Measurements from ENCODE around the gene LUM.

DNA sequence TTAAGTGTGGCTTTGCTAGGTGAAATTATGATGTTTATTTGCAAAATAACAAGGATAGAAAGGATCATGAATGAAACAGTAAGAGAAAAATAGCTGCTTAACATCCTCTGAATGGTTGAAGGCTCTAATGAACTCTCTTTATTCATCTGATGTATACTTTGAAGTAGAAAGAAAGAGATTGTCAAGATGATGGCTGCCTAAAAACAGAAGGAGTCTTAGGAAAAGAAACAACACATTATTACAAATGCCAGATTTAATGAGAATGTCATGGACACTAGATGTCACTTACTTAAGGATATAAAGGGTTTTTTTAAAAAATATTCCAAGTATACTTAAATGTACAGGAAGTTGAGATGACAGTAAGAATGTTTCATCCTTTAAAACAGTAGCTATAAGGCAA, 49.7 kb upstream of the LUM start:
- no peak for TF ChIP-seq JUND (IDR thresholded peaks at IDR 0.05)
- TF ChIP-seq, protein P1, sequence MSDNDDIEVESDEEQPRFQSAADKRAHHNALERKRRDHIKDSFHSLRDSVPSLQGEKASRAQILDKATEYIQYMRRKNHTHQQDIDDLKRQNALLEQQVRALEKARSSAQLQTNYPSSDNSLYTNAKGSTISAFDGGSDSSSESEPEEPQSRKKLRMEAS (IDR thresholded peaks at IDR 0.05), result no peak
- TF ChIP-seq FOXA1 (IDR thresholded peaks at IDR 0.05), result no peak
- TF ChIP-seq, protein P2, sequence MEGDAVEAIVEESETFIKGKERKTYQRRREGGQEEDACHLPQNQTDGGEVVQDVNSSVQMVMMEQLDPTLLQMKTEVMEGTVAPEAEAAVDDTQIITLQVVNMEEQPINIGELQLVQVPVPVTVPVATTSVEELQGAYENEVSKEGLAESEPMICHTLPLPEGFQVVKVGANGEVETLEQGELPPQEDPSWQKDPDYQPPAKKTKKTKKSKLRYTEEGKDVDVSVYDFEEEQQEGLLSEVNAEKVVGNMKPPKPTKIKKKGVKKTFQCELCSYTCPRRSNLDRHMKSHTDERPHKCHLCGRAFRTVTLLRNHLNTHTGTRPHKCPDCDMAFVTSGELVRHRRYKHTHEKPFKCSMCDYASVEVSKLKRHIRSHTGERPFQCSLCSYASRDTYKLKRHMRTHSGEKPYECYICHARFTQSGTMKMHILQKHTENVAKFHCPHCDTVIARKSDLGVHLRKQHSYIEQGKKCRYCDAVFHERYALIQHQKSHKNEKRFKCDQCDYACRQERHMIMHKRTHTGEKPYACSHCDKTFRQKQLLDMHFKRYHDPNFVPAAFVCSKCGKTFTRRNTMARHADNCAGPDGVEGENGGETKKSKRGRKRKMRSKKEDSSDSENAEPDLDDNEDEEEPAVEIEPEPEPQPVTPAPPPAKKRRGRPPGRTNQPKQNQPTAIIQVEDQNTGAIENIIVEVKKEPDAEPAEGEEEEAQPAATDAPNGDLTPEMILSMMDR (IDR thresholded peaks at IDR 0.05; ENCODE audit: low read depth, low read length, missing input control), result no peak
- TF ChIP-seq GABPA (IDR thresholded peaks at IDR 0.05 in 1 of 2, conservative IDR thresholded peaks at IDR 0.05 in 1 of 2), result no peak
- TF ChIP-seq, protein P3, sequence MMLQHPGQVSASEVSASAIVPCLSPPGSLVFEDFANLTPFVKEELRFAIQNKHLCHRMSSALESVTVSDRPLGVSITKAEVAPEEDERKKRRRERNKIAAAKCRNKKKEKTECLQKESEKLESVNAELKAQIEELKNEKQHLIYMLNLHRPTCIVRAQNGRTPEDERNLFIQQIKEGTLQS (IDR thresholded peaks at IDR 0.05), result no peak
- TF ChIP-seq EGR1 (IDR thresholded peaks at IDR 0.05; ENCODE audit: low read depth in 2 of 2), result no peak
- TF ChIP-seq, protein P4, sequence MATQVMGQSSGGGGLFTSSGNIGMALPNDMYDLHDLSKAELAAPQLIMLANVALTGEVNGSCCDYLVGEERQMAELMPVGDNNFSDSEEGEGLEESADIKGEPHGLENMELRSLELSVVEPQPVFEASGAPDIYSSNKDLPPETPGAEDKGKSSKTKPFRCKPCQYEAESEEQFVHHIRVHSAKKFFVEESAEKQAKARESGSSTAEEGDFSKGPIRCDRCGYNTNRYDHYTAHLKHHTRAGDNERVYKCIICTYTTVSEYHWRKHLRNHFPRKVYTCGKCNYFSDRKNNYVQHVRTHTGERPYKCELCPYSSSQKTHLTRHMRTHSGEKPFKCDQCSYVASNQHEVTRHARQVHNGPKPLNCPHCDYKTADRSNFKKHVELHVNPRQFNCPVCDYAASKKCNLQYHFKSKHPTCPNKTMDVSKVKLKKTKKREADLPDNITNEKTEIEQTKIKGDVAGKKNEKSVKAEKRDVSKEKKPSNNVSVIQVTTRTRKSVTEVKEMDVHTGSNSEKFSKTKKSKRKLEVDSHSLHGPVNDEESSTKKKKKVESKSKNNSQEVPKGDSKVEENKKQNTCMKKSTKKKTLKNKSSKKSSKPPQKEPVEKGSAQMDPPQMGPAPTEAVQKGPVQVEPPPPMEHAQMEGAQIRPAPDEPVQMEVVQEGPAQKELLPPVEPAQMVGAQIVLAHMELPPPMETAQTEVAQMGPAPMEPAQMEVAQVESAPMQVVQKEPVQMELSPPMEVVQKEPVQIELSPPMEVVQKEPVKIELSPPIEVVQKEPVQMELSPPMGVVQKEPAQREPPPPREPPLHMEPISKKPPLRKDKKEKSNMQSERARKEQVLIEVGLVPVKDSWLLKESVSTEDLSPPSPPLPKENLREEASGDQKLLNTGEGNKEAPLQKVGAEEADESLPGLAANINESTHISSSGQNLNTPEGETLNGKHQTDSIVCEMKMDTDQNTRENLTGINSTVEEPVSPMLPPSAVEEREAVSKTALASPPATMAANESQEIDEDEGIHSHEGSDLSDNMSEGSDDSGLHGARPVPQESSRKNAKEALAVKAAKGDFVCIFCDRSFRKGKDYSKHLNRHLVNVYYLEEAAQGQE (IDR thresholded peaks at IDR 0.05), result no peak
- TF ChIP-seq TAF1 (conservative IDR thresholded peaks at IDR 0.05), result no peak
- no peak for TF ChIP-seq SP1 (IDR thresholded peaks at IDR 0.05)
- no peak for TF ChIP-seq RXRA (IDR thresholded peaks at IDR 0.05)

All from liver (tissue), 3 donors.